Measurements from ENCODE around the gene TMTC3.

- TF ChIP-seq CTCF (IDR thresholded peaks at IDR 0.05; ENCODE audit: insufficient read depth, low read length, poor library complexity, severe bottlenecking) = no peak
- no peak for TF ChIP-seq EZH2phosphoT487 (conservative IDR thresholded peaks at IDR 0.05; ENCODE audit: low read length)
Observed at GRCh38 chr12:88208661-88209060, 66.6 kb downstream of the TMTC3 start.

Data from SU-DHL-6 (cell line).